GM19452 (cell line): Measurements from ENCODE around the gene YJEFN3.

Experiments
- ATAC-seq: cut with Tn5 transposase; IDR thresholded peaks from one replicate; pipeline ENCODE4 v1.9.1; 2021; ENCODE audit not compliant: unreplicated experiment

YJEFN3 gene

DNA sequence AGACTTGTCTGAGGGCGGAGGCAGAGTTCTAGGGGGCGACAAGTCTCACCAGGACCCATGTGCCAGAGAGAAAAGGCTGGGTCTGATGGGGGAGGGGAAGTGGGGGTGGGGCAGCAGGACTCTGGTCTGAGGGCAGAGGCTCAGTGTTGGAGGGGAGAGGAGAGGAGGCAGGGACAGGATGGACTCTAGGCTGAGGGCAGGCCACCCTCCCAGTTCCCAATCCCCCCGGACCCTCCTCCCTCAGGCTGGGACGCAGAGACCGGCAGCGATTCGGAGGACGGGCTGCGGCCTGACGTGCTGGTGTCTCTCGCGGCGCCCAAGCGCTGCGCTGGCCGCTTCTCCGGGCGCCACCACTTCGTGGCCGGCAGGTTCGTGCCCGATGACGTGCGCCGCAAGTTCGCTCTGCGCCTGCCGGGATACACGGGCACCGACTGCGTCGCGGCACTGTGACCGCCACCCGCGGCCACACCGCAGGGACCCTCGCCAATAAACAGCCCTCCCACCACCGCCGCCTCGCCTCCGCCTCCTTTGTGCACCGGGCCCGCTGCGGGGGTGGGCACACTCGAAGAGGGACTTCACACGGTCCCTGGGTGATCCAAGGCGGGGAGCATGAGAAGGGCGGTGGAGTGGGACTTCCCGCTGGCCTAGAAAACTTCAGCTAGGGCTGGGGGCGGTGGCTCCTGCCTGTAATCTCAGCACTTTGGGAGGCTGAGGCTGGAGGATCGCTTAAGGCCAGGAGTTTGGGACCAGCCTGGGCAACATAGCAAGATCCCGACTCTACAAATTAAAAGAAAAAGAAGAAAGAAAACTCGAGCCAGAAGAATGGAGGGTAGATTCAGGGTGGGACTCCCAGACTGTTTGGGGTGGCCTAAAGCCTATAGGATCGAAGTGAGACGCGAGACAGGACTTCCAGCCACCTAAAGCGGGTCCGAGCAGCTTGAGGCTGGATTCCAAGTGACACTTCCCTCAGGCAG, 8.7 kb downstream of the YJEFN3 start:
- ATAC-seq, result no peak

DNA sequence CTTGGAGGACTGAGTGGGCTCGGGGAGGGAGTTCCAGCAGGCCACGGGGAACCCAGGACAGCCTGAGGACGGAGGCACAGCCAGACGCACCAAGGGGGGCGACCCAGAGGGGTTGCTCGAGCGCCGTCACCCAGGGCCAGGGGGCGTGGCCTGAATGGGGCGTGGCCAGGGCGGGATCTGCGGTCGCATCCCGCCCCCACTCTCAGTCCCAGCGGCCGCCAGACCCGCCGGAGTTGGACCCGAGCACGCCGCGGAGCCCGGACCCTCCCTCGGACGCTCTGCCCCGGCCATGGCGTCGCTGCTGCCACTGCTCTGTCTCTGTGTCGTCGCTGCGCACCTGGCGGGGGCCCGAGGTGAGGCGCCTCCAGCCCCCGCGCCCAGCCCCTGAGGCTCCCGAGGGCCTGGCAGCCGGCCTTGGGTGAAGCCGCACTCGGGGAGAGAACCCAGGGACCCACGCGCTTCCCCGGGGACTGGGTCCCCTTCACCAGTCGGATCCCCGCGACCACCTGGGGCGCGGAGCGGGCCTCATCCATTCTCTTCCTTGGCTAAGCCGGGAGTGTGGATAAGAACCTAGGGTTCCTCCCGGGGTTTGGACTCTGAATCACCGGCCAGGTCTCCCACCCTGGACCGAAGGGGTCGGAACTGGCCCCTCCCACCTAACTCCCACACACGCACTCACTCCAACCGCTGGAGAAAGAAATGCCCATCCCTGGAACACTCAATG, 9.5 kb downstream of the YJEFN3 start, which contains the start of gene CILP2:
TSS of gene CILP2 (plus strand) at position 205 of the 724 bp plus-strand sequence. CDS start at position 290, 85 bp downstream.
- no peak for ATAC-seq

DNA sequence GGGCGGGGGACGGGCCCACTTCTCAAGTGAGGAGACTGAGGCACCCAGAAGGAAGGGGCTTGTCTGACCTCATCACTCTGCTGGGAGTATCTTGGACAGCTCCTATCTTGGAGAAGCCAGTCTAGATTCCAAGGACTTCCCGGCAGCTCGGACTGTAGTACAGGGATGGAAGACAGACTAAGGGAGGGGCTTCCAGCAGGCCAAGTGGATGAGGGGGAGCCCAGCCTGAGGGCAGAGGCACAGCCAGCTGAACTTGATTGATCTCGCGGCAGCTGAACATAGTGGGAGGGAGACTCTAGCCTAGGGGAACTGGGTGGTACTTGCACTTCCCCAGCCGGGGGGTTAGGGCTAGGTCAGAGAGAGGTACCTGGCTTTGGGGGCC, 10.1 kb downstream of the YJEFN3 start:
- no peak for ATAC-seq

DNA sequence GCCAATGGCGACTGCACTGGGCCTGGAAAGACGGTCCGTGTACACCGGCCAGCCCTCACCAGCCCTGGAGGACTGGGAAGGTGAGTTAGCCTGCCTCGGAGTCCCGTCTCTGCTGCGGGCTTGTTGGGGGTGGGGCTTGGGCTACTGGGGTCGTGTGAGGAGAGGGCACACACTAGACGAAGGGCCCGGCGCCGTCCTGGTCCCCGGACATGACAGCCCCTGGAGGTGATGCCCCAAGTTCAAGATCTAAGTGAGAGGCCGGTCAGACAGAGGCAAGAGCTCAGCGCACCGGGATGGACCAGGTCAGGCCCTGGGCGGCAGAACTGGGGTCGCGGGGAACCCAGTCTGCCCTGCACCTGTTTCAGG, 11.0 kb downstream of the YJEFN3 start:
- no peak for ATAC-seq

DNA sequence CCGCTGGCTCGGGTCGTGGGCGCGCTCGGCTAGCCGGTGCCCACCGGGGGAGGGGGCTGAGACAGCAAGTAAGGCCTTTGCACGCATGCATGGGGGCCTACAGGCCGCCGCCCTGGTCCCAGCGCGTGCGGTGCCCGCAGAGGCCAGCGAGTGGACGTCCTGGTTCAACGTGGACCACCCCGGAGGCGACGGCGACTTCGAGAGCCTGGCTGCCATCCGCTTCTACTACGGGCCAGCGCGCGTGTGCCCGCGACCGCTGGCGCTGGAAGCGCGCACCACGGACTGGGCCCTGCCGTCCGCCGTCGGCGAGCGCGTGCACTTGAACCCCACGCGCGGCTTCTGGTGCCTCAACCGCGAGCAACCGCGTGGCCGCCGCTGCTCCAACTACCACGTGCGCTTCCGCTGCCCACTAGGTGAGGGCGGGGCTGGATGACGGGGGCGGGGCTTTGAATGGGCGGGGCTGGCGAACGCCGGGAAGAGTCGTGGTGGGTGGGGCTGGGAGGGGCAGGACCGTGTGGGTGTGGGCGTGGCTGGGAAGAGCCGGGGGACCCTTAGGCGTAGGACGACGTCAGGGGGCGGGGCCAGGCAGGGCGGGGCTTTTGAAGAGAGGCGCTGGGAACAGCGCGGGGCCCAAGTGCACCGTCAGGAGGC, 11.5 kb downstream of the YJEFN3 start:
- no peak for ATAC-seq

DNA sequence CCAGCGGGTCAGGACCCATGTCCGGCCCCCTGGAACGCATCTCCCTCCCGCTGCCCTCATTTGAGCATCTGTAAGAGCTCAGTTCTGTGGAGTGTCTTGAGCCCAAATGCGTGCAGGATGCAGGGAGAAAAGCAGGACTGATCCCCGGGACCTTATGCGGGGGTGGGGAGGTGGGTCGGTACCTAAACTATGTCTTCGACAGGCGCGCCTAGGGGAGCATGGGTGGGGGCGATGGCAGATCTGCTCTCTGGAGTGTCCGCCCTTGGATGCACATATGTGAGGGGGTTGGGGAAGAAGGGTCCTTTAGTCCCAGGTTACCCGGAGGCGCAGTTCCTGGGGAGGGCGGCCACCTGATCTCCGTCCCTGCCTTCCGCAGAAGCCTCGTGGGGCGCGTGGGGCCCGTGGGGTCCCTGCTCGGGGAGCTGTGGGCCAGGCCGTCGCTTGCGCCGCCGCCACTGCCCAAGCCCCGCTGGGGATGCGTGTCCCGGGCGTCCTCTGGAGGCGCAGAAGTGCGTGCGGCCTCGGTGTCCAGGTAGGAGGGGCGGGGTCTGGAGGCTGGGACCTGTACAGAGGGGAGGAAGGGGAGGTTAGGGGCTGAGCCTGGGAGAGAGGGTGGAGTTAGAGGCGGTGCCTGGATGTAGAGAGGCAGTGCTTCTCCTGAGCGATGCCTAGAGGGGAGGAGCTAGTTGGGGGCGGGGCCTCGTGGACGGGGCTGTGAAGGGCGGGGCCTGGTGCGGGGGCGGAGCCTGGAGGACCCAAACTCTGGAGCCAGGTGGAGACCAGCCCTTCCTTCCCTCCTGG, 12.2 kb downstream of the YJEFN3 start:
- no peak for ATAC-seq

DNA sequence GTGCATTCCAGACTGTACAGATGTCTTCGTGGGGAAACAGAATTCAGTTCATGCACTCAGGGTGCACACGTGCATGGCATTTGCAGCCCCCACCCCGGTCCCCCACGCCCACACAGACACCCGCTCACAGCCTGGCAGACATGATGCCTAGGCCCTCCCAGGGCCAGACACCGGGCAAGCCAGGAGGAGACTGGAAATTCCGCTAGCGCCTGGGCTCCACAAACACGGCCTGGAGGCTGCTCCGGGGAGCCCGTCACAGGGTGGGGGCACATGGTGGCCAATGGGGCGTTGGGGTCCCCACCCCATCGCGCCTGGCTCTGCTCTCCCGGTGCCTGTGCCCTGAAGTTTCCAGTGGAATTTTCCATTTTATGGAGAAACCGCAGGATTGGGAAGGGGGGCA, 12.9 kb downstream of the YJEFN3 start:
- no peak for ATAC-seq

DNA sequence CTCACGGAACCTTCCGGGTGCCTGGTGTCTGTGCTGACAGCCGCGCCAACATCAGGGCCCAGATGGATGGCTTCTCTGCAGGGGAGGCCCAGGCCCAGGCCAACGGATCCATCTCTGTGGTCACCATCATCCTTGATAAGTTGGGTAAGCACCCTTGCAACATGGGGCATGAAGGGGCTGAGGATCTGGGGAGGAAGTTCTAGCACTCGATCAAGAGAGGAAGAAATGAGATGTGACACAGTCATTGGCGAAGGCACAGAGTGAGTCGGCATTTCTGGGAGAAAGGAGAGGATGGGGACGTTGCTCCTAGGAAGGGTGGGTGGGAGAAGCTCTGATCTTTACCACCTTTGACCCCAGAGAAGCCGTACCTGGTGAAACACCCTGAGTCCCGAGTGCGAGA, 13.8 kb downstream of the YJEFN3 start:
- ATAC-seq, result no peak

DNA sequence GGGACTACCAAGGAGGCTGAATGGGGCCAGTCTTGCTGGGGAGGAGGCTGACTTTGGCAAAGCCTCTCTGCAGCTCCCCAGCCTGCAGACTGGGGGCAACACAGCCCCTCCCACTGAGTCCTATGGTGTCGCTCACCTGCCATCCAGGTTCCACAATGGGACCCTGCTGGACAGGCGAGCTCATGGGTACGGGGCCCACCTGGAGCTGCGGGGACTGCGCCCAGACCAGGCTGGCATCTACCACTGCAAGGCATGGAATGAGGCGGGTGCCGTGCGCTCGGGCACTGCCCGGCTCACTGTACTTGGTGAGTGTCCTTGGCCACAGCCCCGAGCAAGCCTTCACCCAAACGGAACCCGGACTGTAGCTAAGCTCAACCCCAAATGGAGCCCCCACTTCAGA, 14.4 kb downstream of the YJEFN3 start:
- ATAC-seq, result no peak

DNA sequence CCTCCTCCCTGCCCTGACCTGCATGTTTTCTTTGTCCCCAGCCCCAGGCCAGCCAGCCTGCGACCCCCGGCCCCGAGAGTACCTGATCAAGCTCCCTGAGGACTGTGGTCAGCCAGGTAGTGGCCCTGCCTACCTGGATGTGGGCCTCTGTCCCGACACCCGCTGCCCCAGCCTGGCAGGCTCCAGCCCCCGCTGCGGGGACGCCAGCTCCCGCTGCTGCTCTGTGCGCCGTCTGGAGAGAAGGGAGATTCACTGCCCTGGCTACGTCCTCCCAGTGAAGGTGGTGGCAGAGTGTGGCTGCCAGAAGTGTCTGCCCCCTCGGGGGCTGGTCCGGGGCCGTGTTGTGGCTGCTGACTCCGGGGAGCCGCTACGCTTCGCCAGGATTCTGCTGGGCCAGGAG, 14.9 kb downstream of the YJEFN3 start:
- no peak for ATAC-seq

DNA sequence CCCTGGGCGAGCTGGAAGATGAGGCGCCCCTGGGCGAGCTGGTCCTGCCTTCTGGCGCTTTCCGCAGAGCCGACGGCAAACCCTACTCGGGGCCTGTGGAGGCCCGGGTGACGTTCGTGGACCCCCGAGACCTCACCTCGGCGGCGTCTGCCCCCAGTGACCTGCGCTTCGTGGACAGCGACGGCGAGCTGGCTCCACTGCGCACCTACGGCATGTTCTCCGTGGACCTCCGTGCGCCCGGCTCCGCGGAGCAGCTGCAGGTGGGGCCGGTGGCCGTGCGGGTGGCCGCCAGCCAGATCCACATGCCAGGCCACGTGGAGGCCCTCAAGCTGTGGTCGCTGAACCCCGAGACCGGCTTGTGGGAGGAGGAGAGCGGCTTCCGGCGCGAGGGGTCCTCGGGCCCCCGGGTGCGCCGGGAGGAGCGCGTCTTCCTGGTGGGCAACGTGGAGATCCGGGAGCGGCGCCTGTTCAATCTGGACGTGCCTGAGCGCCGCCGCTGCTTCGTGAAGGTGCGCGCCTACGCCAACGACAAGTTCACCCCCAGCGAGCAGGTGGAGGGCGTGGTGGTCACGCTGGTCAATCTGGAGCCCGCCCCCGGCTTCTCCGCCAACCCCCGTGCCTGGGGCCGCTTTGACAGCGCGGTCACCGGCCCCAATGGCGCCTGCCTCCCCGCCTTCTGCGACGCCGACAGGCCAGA, 15.7 kb downstream of the YJEFN3 start:
- ATAC-seq, result no peak

DNA sequence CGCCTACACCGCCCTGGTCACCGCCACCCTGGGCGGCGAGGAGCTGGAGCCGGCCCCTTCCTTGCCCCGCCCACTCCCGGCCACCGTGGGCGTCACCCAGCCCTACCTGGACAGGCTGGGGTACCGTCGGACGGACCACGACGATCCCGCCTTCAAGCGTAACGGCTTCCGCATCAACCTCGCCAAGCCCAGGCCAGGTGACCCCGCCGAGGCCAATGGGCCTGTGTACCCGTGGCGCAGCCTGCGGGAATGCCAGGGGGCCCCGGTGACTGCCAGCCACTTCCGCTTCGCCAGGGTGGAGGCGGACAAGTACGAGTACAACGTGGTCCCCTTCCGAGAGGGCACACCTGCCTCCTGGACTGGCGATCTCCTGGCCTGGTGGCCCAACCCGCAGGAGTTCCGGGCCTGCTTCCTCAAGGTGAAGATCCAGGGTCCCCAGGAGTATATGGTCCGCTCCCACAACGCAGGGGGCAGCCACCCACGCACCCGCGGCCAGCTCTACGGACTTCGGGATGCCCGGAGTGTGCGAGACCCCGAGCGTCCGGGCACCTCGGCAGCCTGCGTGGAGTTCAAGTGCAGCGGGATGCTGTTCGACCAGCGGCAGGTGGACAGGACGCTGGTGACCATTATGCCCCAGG, 16.4 kb downstream of the YJEFN3 start:
- no peak for ATAC-seq

DNA sequence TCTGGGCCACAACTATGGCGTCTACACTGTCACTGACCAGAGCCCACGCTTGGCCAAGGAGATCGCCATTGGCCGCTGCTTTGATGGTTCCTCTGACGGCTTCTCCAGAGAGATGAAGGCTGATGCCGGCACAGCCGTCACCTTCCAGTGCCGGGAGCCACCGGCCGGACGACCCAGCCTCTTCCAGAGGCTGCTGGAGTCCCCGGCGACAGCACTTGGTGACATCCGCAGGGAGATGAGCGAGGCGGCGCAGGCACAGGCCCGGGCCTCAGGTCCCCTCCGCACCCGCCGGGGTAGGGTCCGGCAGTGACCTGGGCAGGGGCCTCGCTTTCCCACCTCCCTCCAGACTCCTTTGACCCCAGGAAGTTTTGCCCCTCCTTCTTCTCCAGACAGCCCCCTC, 17.0 kb downstream of the YJEFN3 start:
- ATAC-seq, result no peak

DNA sequence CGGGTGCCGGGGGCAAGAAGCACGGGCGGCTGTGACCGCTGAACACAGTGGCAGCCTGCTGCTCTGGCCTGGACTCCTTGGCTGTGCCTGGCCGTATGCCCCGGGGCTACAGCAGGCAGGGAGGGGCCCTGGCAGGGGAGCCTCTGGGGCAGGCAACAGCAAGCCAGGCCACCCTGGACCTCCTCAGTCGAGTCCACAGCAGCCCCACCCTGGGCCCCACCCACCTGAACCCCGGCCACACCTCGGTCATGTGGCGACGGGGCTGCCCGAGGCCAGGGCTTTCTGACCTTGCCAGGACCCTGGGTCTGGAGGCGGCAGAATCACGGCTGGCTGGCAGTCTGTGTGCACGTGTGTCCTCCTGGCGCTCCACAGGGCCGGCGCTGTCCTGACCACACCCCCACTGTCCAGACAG, 18.0 kb downstream of the YJEFN3 start:
- no peak for ATAC-seq

DNA sequence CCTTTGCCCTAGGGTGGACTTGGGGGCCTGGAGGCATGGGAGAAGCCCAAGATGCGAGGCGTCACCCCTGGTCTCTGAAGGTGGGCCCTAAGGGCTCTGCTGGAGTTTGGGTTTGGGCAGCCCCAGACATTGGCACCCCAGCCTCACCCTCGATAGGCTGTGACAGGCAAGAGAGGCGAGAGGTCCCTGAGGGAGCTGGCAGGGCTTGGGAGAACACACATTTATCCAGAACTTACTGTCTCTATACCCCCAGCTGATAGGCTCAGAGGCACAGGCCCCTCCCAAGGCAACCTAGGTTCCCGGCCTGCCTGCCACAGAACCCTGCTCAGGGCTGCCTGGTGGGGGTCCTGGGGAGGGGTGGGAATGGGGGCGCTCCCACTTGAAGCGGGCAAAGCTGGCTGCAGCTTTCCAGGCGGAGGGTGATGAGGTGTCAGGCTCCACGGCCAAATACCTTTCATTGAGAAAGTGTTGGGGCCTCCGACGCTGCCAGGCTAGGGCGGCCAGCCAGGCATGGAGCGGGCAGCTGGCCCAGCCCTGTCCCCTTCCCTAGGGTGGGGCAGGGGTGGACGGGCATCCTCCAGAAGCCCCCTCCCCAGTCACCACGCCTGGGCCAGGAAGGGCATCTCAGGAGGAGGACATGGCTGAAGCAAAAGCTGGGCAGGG, 19.1 kb downstream of the YJEFN3 start:
- ATAC-seq, result no peak

DNA sequence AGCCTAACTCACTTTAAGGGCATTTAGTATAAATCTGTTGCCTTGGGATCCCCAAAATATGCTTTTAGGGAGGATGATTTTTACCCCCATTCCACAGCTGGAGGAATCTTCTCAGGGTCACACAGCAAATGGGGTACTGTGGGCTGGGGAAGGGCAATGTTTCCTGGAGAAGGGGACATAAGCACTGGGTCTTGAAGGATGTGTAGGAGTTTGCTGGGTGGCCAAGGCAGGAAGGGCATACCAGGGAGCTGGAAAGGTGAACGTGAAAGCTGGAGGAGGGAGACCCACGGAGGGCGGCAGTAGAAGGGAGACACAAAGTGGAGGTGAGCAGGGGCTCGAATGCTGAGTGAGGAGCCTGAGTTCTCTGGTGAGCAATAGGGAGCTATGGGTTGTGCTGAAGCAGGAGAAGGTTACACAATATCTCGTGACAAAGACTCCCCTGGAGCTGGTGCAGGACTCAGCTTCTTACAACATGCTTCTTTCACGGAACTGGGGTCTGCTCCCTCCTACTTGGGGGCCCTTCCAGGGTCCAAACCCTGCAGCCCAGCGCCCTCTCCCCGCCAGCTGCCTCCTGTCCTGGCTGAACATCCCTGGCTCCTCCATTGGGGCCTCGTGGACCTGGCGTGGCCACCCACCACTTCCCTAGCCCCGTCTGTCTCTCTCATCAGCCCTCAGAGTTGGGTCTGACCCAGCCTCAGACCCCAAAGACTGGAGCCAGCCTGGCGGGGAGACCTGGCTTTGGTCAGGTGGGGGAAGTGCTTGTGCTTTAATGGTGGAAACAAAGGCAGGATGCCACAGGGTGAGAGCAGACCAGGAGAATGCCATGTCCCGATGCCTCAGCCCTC, 20.4 kb downstream of the YJEFN3 start:
- ATAC-seq, result no peak

DNA sequence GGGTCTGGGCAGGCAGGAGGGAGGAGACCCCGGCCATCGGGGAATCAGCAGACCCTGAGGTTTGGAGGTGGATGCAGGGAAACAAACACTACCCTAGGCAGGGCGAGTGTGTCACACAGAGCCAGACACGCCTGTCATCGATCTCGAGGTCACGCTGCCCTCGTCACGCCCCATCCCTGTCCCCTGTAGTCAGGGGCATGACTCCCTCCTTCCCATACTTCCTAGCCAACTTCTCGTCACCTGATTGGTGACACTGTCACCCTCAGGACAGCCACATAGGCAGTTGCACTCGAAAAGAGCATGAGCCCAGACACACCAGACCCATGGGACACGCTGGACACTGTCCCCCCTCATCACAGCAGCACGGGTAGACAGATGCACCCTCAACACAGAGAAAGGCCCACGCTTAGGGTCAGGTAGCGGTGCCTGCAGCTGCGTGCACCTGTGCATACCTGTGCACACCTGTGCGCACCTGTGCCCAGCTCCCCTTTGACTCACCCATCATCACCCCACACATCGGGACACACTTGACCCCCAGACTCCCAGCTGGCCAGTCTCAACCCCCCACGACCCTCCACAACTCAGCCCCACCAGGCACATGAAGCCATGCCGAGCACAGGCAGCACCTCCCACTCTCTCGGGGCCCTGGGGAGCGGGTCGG, 21.2 kb downstream of the YJEFN3 start:
- no peak for ATAC-seq

DNA sequence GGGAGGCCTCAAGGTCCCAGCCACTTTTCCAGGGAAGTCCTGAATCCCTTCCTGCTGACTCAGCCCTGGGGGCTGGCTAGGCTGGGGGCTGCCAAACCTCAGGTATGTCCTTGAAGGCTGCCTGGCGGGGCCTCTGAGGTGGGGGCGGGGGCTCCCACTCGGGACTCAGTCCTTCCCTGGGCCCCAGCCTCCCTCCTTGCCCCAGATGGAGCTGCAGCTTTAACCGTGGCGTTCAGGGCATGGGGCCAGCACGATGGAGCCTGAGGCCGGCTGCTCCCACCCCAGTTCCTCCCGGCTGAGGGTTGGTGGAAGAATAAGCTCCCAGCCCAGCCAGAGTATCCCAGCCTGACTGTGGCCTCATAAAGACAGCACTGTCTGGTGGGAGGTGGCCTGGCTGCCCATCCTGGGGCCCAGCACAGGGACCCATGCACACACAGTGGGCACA, 21.8 kb downstream of the YJEFN3 start:
- ATAC-seq, result no peak
